H1 (cell line): ENCODE results near the gene TCEANC.

Experiments
- CEBPB ChIP-seq: IDR thresholded peaks from 2 replicates; pipeline ENCODE4 v1.6.1; 2012; ENCODE audit warnings: low read depth, low read length
- CREB1 ChIP-seq: IDR thresholded peaks from 2 replicates; pipeline ENCODE4 v1.6.1; 2012; ENCODE audit warnings: inconsistent platforms
- GTF2F1 ChIP-seq: IDR thresholded peaks from 2 replicates; pipeline ENCODE4 v1.6.1; 2012; ENCODE audit warnings: low read depth, low read length, improper control_type of control experiment, borderline replicate concordance
- POLR2A ChIP-seq, 2 experiments: IDR thresholded peaks; 1 replicate in 1 of 2; 2 replicates in 1 of 2; pipeline ENCODE4 v1.6.1; 2011; ENCODE audit warnings: low read depth in 2 of 2, low read length in 2 of 2, mild to moderate bottlenecking in 2 of 2; ENCODE audit errors: control extremely low read depth in 1 of 2
- POLR2AphosphoS5 ChIP-seq: IDR thresholded peaks from 2 replicates; pipeline ENCODE4 v1.6.1; 2011; ENCODE audit warnings: low read depth, low read length
- POU5F1 ChIP-seq: IDR thresholded peaks from 2 replicates; pipeline ENCODE4 v1.6.1; 2011; ENCODE audit warnings: low read depth, mild to moderate bottlenecking, low read length, moderate library complexity
- TCF12 ChIP-seq: IDR thresholded peaks from 2 replicates; pipeline ENCODE4 v1.6.1; 2011; ENCODE audit warnings: low read depth, mild to moderate bottlenecking, low read length
- ZNF274 ChIP-seq: IDR thresholded peaks from 2 replicates; pipeline ENCODE4 v1.7.0; 2012; ENCODE audit warnings: low read length, borderline replicate concordance; ENCODE audit errors: extremely low read depth
- TF ChIP-seq, protein P1 (sequence below), 3 experiments: IDR thresholded peaks; 1 replicate in 2 of 3; 2 replicates in 1 of 3; pipeline versions ENCODE4 v1.5.1 to v1.6.1; 2011; ENCODE audit warnings: low read length in 3 of 3, mild to moderate bottlenecking in 3 of 3, inconsistent platforms in 2 of 3, low read depth in 1 of 3, moderate library complexity in 1 of 3; ENCODE audit not compliant: insufficient read depth in 1 of 3; ENCODE audit errors: control extremely low read depth in 1 of 3

DNA sequence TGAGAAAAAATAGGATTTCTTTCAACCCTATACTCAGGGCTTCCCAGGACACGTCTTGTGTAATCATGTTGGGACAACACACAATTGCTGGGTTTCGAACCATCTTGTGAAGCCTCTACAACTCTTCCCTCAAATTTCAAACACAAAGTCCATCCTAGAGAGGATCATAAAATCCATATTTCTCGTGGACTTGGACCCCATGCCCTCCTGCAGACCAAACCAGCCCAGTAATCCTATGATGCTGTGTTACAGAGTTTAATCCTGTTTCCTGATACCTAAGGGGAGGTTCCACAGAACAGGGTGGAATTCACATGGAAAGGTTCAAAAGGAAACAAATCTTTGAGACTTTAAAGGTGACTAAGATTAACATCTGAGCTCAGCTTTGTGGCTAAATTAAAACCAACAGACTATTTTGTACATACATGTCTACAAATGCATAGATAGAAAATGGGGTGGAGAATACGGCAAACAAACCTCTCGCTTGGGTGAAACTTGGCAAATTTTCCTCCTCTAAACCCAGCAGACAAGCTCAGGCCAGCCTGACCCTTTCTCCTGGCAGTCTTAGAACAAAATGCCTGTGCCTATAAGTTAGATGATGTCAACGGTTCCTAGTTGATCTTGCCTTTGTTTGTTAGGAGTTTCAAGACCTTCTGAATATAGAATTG, 45.5 kb upstream of the TCEANC start:
- TF ChIP-seq, protein P1, sequence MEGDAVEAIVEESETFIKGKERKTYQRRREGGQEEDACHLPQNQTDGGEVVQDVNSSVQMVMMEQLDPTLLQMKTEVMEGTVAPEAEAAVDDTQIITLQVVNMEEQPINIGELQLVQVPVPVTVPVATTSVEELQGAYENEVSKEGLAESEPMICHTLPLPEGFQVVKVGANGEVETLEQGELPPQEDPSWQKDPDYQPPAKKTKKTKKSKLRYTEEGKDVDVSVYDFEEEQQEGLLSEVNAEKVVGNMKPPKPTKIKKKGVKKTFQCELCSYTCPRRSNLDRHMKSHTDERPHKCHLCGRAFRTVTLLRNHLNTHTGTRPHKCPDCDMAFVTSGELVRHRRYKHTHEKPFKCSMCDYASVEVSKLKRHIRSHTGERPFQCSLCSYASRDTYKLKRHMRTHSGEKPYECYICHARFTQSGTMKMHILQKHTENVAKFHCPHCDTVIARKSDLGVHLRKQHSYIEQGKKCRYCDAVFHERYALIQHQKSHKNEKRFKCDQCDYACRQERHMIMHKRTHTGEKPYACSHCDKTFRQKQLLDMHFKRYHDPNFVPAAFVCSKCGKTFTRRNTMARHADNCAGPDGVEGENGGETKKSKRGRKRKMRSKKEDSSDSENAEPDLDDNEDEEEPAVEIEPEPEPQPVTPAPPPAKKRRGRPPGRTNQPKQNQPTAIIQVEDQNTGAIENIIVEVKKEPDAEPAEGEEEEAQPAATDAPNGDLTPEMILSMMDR (IDR thresholded peaks at IDR 0.05; ENCODE audit: control extremely low read depth in 1 of 3, insufficient read depth in 1 of 3, low read depth in 1 of 3, low read length in 3 of 3) = no peak
- no peak for TF ChIP-seq CEBPB
- TF ChIP-seq ZNF274 = no peak
- TF ChIP-seq POU5F1 = no peak
- TF ChIP-seq POLR2AphosphoS5 = no peak
- TF ChIP-seq GTF2F1 = no peak
- TF ChIP-seq POLR2A (IDR thresholded peaks at IDR 0.05; ENCODE audit: control extremely low read depth in 1 of 2, low read depth in 2 of 2, low read length in 2 of 2) = no peak
- no peak for TF ChIP-seq CREB1
- TF ChIP-seq TCF12 = no peak
